ENCODE data around the gene SORBS1.
A peak's percentile ranks its signal among the peaks of the same experiment; 100 is the strongest.

The SORBS1 gene

GRCh38 chr10:95341716-95342130 lies 219.4 kb downstream of the SORBS1 start:
- no peaks in the 10 kb centered on the region for H3K79me1 ChIP-seq (ENCODE audit: low read length)
- H3K9me3 ChIP-seq (ENCODE audit: insufficient read depth, low read depth, low read length), result no peaks in the 10 kb centered on the region
- WGBS (ENCODE audit: extremely low coverage, insufficient coverage, insufficient read length), result no CpG with 5 or more reads among the region's 3 CpGs
- no peaks in the 10 kb centered on the region for H3K36me3 ChIP-seq (ENCODE audit: control insufficient read depth in 1 of 2, insufficient read depth in 2 of 2, low read length in 2 of 2)
- H4K12ac ChIP-seq (ENCODE audit: low read depth, low read length), result no peak overlapping the region
- H3K79me2 ChIP-seq (ENCODE audit: control insufficient read depth, insufficient read depth, low read length, poor library complexity), result no peaks in the 10 kb centered on the region
- no peak overlapping the region for H3K23ac ChIP-seq (ENCODE audit: low read length)
- no peak overlapping the region for H3K9ac ChIP-seq (ENCODE audit: low read length)
- no peak overlapping the region for H2AK5ac ChIP-seq (ENCODE audit: low read length)
- H2BK12ac ChIP-seq (ENCODE audit: low read length), result no peak overlapping the region
- no peak overlapping the region for H2BK5ac ChIP-seq (ENCODE audit: low read depth, low read length, poor library complexity)
- H2AFZ ChIP-seq (ENCODE audit: insufficient read depth, low read length, poor library complexity), result no peak overlapping the region
- no peak overlapping the region for H4K91ac ChIP-seq (ENCODE audit: low read depth, low read length)
- H3K4me3 ChIP-seq (ENCODE audit: low read depth, low read length), result no peak overlapping the region
- no peaks in the 10 kb centered on the region for H3K27me3 ChIP-seq (ENCODE audit: insufficient read depth, low read length)
- no peak overlapping the region for H4K8ac ChIP-seq (ENCODE audit: low read depth, low read length)
- peak in 1 of 2 donors; percentile 27 for DNase-seq
- no peak overlapping the region for H3K4me2 ChIP-seq (ENCODE audit: low read length)
- no peak overlapping the region for H3K4ac ChIP-seq (ENCODE audit: low read depth, low read length)
- H3K18ac ChIP-seq (ENCODE audit: low read length), result no peak overlapping the region
- no peak overlapping the region for H3K14ac ChIP-seq (ENCODE audit: low read length)
- no peak overlapping the region for H3K27ac ChIP-seq (ENCODE audit: low read depth, low read length)
- no peak overlapping the region for H2BK120ac ChIP-seq (ENCODE audit: insufficient read depth, low read length, poor library complexity)
- H3K4me1 ChIP-seq (ENCODE audit: control insufficient read depth in 1 of 2, insufficient read depth in 2 of 2, low read length in 2 of 2), result no peaks in the 10 kb centered on the region

GRCh38 chr10:95339863-95340262 lies 221.3 kb downstream of the SORBS1 start:
- Histone ChIP-seq H3K4me1 (ENCODE audit: control insufficient read depth in 1 of 2, insufficient read depth in 2 of 2, low read length in 2 of 2) (no peaks in the 10 kb centered on the region), H3K27me3 (ENCODE audit: insufficient read depth, low read length) (no peaks in the 10 kb centered on the region), H3K27ac (ENCODE audit: low read depth, low read length) (no peak overlapping the region), H2AK5ac (ENCODE audit: low read length) (no peak overlapping the region), H3K23ac (ENCODE audit: low read length) (no peak overlapping the region), H2AFZ (ENCODE audit: insufficient read depth, low read length, poor library complexity) (no peak overlapping the region), H2BK5ac (ENCODE audit: low read depth, low read length, poor library complexity) (no peak overlapping the region), H3K79me2 (ENCODE audit: control insufficient read depth, insufficient read depth, low read length, poor library complexity) (no peaks in the 10 kb centered on the region), H2BK12ac (ENCODE audit: low read length) (no peak overlapping the region), H2BK120ac (ENCODE audit: insufficient read depth, low read length, poor library complexity) (no peak overlapping the region), H3K4me2 (ENCODE audit: low read length) (no peak overlapping the region), H3K36me3 (ENCODE audit: control insufficient read depth in 1 of 2, insufficient read depth in 2 of 2, low read length in 2 of 2) (no peaks in the 10 kb centered on the region), H3K4me3 (ENCODE audit: low read depth, low read length) (no peak overlapping the region), H4K91ac (ENCODE audit: low read depth, low read length) (no peak overlapping the region), H3K18ac (ENCODE audit: low read length) (no peak overlapping the region), H3K79me1 (ENCODE audit: low read length) (no peaks in the 10 kb centered on the region), H3K14ac (ENCODE audit: low read length) (no peak overlapping the region), H3K4ac (ENCODE audit: low read depth, low read length) (no peak overlapping the region), H4K8ac (ENCODE audit: low read depth, low read length) (no peak overlapping the region), H3K9ac (ENCODE audit: low read length) (no peak overlapping the region), H3K9me3 (ENCODE audit: insufficient read depth, low read depth, low read length) (peaks cover 2% of the 10 kb centered on the region), H4K12ac (ENCODE audit: low read depth, low read length) (no peak overlapping the region)
- no CpG with 5 or more reads among the region's 1 CpG for WGBS (ENCODE audit: extremely low coverage, insufficient coverage, insufficient read length)
- no peak for DNase-seq

DNA sequence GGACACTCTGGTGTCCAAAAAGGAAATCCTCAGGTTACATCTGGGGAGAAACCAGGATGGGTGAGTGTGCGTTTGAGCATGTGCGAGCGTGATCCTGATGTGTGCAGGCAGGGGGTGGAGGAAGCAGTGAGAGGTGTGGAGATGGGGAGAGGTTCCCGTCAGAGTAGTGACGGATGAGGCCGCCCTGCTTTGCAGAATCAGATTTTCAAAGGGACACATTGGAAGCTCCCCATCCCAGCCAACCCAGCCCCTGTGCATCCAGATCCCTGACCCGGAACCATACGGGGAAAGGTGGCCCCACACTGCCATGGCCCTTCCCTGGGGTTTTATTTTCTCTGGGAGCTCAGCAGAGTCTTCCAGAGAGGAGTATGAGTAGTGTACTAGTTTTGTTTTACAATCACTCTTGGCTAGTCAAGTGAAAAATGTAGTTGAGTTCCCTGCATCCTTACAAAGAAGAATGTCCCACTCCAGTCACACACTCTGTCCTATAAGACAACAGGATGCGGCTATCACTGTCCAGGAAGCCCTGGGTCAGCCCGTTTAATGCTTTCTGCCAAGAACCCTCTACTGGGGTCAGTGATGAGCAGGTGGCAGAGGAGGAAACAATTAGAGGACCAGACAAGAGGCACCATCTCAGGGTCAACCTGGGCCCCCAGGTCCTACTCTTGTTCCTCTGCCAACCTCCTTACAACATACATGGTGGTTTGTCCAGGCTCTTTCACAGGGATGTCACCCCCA lies 223.6 kb downstream of the SORBS1 start:
- Histone ChIP-seq H3K23ac (ENCODE audit: low read length) (no peak overlapping the region), H2AK5ac (ENCODE audit: low read length) (no peak overlapping the region), H3K14ac (ENCODE audit: low read length) (no peak overlapping the region), H3K18ac (ENCODE audit: low read length) (no peak overlapping the region), H3K36me3 (ENCODE audit: control insufficient read depth in 1 of 2, insufficient read depth in 2 of 2, low read length in 2 of 2) (no peaks in the 10 kb centered on the region), H3K9ac (ENCODE audit: low read length) (no peak overlapping the region), H2BK5ac (ENCODE audit: low read depth, low read length, poor library complexity) (no peak overlapping the region), H4K12ac (ENCODE audit: low read depth, low read length) (no peak overlapping the region), H3K79me1 (ENCODE audit: low read length) (no peaks in the 10 kb centered on the region), H3K4me2 (ENCODE audit: low read length) (no peak overlapping the region), H3K27ac (ENCODE audit: low read depth, low read length) (no peak overlapping the region), H3K4me3 (ENCODE audit: low read depth, low read length) (no peak overlapping the region), H2BK120ac (ENCODE audit: insufficient read depth, low read length, poor library complexity) (no peak overlapping the region), H2AFZ (ENCODE audit: insufficient read depth, low read length, poor library complexity) (no peak overlapping the region), H4K91ac (ENCODE audit: low read depth, low read length) (no peak overlapping the region), H3K4me1 (ENCODE audit: control insufficient read depth in 1 of 2, insufficient read depth in 2 of 2, low read length in 2 of 2) (no peaks in the 10 kb centered on the region), H3K79me2 (ENCODE audit: control insufficient read depth, insufficient read depth, low read length, poor library complexity) (no peaks in the 10 kb centered on the region), H4K8ac (ENCODE audit: low read depth, low read length) (no peak overlapping the region), H3K27me3 (ENCODE audit: insufficient read depth, low read length) (no peaks in the 10 kb centered on the region), H3K4ac (ENCODE audit: low read depth, low read length) (no peak overlapping the region), H3K9me3 (ENCODE audit: insufficient read depth, low read depth, low read length) (peaks cover 2% of the 10 kb centered on the region), H2BK12ac (ENCODE audit: low read length) (no peak overlapping the region)
- no peak for DNase-seq
- WGBS (ENCODE audit: extremely low coverage, insufficient coverage, insufficient read length), result no CpG with 5 or more reads among the region's 10 CpGs

DNA sequence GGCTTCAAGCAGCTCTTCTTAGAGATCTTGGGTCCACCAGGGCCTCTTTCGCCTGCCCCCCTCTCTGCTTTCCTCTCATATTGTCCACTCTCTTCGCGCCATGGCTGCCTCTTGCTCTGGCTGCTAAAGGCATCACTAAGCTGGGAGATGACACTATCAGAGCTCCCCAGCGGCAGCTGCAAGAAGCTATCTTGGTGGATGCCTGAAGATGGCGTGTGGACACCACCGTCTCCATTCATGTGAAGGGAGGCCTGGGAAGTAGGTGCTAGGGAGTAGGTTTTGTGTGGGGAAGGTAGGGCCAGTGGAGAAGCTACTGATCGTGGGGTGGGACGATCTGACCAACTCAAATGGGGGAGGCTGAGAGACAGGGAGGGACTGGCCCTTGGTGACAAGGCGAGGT lies 224.5 kb downstream of the SORBS1 start:
- Histone ChIP-seq H3K79me1 (ENCODE audit: low read length) (no peaks in the 10 kb centered on the region), H2BK12ac (ENCODE audit: low read length) (no peak overlapping the region)
- WGBS (ENCODE audit: extremely low coverage, insufficient coverage, insufficient read length), result no CpG with 5 or more reads among the region's 9 CpGs

More for the DNA sequence above, 224.5 kb downstream of the SORBS1 start:
- H2BK5ac ChIP-seq (ENCODE audit: low read depth, low read length, poor library complexity), result no peak overlapping the region
- no peak overlapping the region for H2AK5ac ChIP-seq (ENCODE audit: low read length)
- H4K8ac ChIP-seq (ENCODE audit: low read depth, low read length), result no peak overlapping the region
- H4K91ac ChIP-seq (ENCODE audit: low read depth, low read length), result no peak overlapping the region
- no peaks in the 10 kb centered on the region for H3K79me2 ChIP-seq (ENCODE audit: control insufficient read depth, insufficient read depth, low read length, poor library complexity)
- no peak overlapping the region for H2BK120ac ChIP-seq (ENCODE audit: insufficient read depth, low read length, poor library complexity)
- no peaks in the 10 kb centered on the region for H3K27me3 ChIP-seq (ENCODE audit: insufficient read depth, low read length)
- no peak overlapping the region for H2AFZ ChIP-seq (ENCODE audit: insufficient read depth, low read length, poor library complexity)
- no peak overlapping the region for H3K18ac ChIP-seq (ENCODE audit: low read length)
- no peak for DNase-seq
- no peak overlapping the region for H3K23ac ChIP-seq (ENCODE audit: low read length)
- H3K4ac ChIP-seq (ENCODE audit: low read depth, low read length), result no peak overlapping the region
- H3K27ac ChIP-seq (ENCODE audit: low read depth, low read length), result no peak overlapping the region
- peaks cover 2% of the 10 kb centered on the region for H3K9me3 ChIP-seq (ENCODE audit: insufficient read depth, low read depth, low read length)
- H3K4me2 ChIP-seq (ENCODE audit: low read length), result no peak overlapping the region
- H4K12ac ChIP-seq (ENCODE audit: low read depth, low read length), result no peak overlapping the region
- H3K36me3 ChIP-seq (ENCODE audit: control insufficient read depth in 1 of 2, insufficient read depth in 2 of 2, low read length in 2 of 2), result no peaks in the 10 kb centered on the region
- H3K14ac ChIP-seq (ENCODE audit: low read length), result no peak overlapping the region
- no peak overlapping the region for H3K9ac ChIP-seq (ENCODE audit: low read length)
- no peak overlapping the region for H3K4me3 ChIP-seq (ENCODE audit: low read depth, low read length)
- no peaks in the 10 kb centered on the region for H3K4me1 ChIP-seq (ENCODE audit: control insufficient read depth in 1 of 2, insufficient read depth in 2 of 2, low read length in 2 of 2)

Measured in trophoblast cell (in vitro differentiated cells and primary cell).